Measurements from ENCODE around the gene MYL7.

Gene MYL7

GRCh38 chr7:44098092-44099068 is 42.8 kb downstream of the MYL7 start:
- DNase-seq, result no peak

GRCh38 chr7:44097064-44097932 is 43.8 kb downstream of the MYL7 start:
- no peak for DNase-seq

DNA sequence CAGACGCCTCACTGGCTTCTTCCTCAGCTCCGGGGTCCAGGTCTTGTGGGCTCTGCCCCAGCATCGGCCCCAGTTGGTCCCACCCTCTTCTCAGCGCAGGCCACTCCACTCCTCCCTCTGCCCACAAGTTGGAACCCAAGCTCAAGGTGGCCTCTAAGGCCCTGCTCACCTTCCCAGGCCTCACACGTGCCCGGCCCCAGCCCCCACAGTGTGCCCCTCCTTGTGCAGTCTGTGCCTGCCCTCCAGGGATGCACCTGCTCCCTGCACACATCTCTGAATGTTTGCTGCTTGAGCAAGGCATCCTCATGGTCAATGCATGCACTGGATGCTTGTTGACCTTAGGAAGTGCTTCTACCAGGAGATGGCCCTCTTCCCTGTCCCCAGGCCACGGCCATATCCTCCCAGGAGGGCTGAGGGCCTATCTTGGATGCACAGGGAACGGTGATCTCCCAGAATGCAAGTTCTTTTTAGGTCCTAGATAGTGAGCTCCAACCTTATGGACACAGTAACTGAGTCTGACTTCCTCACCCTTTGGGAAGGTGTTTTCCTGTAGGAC is 44.7 kb downstream of the MYL7 start:
- DNase-seq, result no peak

- DNase-seq, result no peak
Measured at GRCh38 chr7:44095781-44096180, 45.4 kb downstream of the MYL7 start.

- no peak for DNase-seq
Measured at GRCh38 chr7:44094883-44095592, 46.1 kb downstream of the MYL7 start.

DNA sequence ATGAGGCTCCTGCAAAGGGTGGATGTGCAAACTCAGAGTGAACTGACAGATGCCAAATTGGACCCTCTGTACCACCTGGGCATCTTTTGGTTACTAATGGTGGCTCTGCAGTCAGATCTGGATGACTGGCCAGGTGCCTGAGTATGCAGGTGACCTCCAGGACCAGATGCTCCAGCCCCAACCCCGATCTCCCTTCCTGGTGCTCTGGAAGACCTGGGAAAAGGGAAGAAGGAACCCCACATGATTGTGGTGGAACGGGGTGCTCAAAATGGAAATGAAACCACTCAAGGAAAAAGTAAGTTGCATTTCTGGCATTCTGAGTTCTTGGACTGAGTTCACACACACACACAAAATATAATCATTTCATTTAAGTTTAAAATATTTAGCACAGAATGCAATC is 46.8 kb downstream of the MYL7 start:
- no peak for DNase-seq

GRCh38 chr7:44093102-44093641 is 48.0 kb downstream of the MYL7 start:
- no peak for DNase-seq

All from kidney glomerular epithelial cell (primary cell).